NCI-H2107 (cell line): ENCODE measurements around the gene GGN.
"Not testable (repeated sequence)": the region's sequence is repeated elsewhere in the genome, so short reads cannot be mapped to it uniquely, and the experiment has no call there.

Source experiments
- DNase-seq: peaks from one replicate; lab custom pipeline; 2025; lab: John Stamatoyannopoulos, UW

GGN gene

GRCh38 chr19:38386971-38387549 lies 774 bp downstream of the GGN start:
- DNase-seq = no peak

- no peak for DNase-seq
Measured at GRCh38 chr19:38386300-38386970, 1.4 kb downstream of the GGN start.

- DNase-seq = no peak
Measured at GRCh38 chr19:38385804-38386257, 2.0 kb downstream of the GGN start.

GRCh38 chr19:38385057-38385803 lies 2.6 kb downstream of the GGN start:
- DNase-seq = no peak

GRCh38 chr19:38384209-38385027 lies 3.4 kb downstream of the GGN start:
- DNase-seq = no peak

- no peak for DNase-seq
Measured at GRCh38 chr19:38383743-38384142, 4.1 kb downstream of the GGN start.

- no peak for DNase-seq
Measured at GRCh38 chr19:38383184-38383583, 4.7 kb downstream of the GGN start.

- no peak for DNase-seq
Measured at GRCh38 chr19:38381138-38381537, 6.7 kb downstream of the GGN start.

GRCh38 chr19:38378866-38379265 lies 9.0 kb downstream of the GGN start:
- no peak for DNase-seq

GRCh38 chr19:38377052-38377451 lies 10.8 kb downstream of the GGN start:
- no peak for DNase-seq

GRCh38 chr19:38376576-38376975 lies 11.3 kb downstream of the GGN start:
- no peak for DNase-seq

GRCh38 chr19:38375748-38376147 lies 12.1 kb downstream of the GGN start:
- no peak for DNase-seq

GRCh38 chr19:38375098-38375493 lies 12.7 kb downstream of the GGN start:
- no peak for DNase-seq

- DNase-seq = peak; percentile 98
Measured at GRCh38 chr19:38374332-38375097, 13.3 kb downstream of the GGN start, which contains the start of gene PSMD8. Gene PSMD8 (plus strand): TSS chr19:38374571. CDS start chr19:38374602, 31 bp downstream.

- DNase-seq = no peak
Measured at GRCh38 chr19:38373907-38374331, 13.9 kb downstream of the GGN start.

GRCh38 chr19:38371081-38371480 lies 16.8 kb downstream of the GGN start:
- no peak for DNase-seq

- DNase-seq = no peak
Measured at GRCh38 chr19:38370299-38370698, 17.5 kb downstream of the GGN start.

GRCh38 chr19:38369584-38369983 lies 18.2 kb downstream of the GGN start:
- DNase-seq = no peak

- no peak for DNase-seq
Measured at GRCh38 chr19:38367041-38367440, 20.8 kb downstream of the GGN start.

- DNase-seq = not testable (repeated sequence)
Measured at GRCh38 chr19:38362946-38363688, 24.7 kb downstream of the GGN start.
